NCI-H2227 (cell line): ENCODE results near the gene GCN1.

ENCODE experiments used
- DNase-seq: peaks from one replicate; lab custom pipeline; 2025; ENCODE audit not compliant: unreplicated experiment; lab: John Stamatoyannopoulos, UW

Gene GCN1

GRCh38 chr12:120118321-120119061 lies 76.0 kb downstream of the GCN1 start:
- peak; percentile 55 for DNase-seq

GRCh38 chr12:120117961-120118320 lies 76.6 kb downstream of the GCN1 start:
- no peak for DNase-seq

GRCh38 chr12:120116792-120117651 lies 77.5 kb downstream of the GCN1 start:
- peak; percentile 96 for DNase-seq

GRCh38 chr12:120116441-120116791 lies 78.1 kb downstream of the GCN1 start, which contains the start of gene RAB35:
Gene RAB35, minus strand, starts transcription at chr12:120116753. Its CDS starts 103 bp downstream, at chr12:120116650.
- DNase-seq: no peak

- DNase-seq: peak; percentile 57
Measured at GRCh38 chr12:120115692-120116440, 78.6 kb downstream of the GCN1 start.

GRCh38 chr12:120115066-120115465 lies 79.4 kb downstream of the GCN1 start:
- no peak for DNase-seq

- DNase-seq: no peak
Measured at GRCh38 chr12:120110550-120111501, 83.7 kb downstream of the GCN1 start.

GRCh38 chr12:120109570-120110267 lies 84.8 kb downstream of the GCN1 start:
- DNase-seq: no peak

GRCh38 chr12:120106151-120106550 lies 88.4 kb downstream of the GCN1 start:
- DNase-seq: no peak

GRCh38 chr12:120103371-120103770 lies 91.1 kb downstream of the GCN1 start:
- DNase-seq: no peak

GRCh38 chr12:120103044-120103338 lies 91.5 kb downstream of the GCN1 start:
- no peak for DNase-seq

- DNase-seq: no peak
Measured at GRCh38 chr12:120102189-120103043, 92.1 kb downstream of the GCN1 start.

GRCh38 chr12:120101617-120102016 lies 92.9 kb downstream of the GCN1 start:
- DNase-seq: no peak

GRCh38 chr12:120101182-120101581 lies 93.3 kb downstream of the GCN1 start:
- DNase-seq: no peak

- peak; percentile 34 for DNase-seq
Measured at GRCh38 chr12:120100630-120101029, 93.9 kb downstream of the GCN1 start.

- no peak for DNase-seq
Measured at GRCh38 chr12:120099738-120100137, 94.8 kb downstream of the GCN1 start.

GRCh38 chr12:120098756-120099470 lies 95.6 kb downstream of the GCN1 start:
- DNase-seq: no peak

- no peak for DNase-seq
Measured at GRCh38 chr12:120096671-120097202, 97.8 kb downstream of the GCN1 start.
